Gastrocnemius medialis (tissue), 4 donors: Measurements from ENCODE around the gene DTNB.

Experiments
- CTCF ChIP-seq, 5 experiments: fragments of 450-650 bp in 3 of 5; fragments of 200-600 bp in 2 of 5; sonication (generic) in 2 of 5; IDR thresholded peaks in 4 of 5; conservative IDR thresholded peaks in 1 of 5; 1 replicate in 4 of 5; 2 replicates in 1 of 5; pipeline ENCODE4 v1.5.1; 2016 to 2019; ENCODE audit warnings: antibody characterized with exemption in 5 of 5, mild to moderate bottlenecking in 3 of 5, moderate library complexity in 3 of 5
- POLR2A ChIP-seq, 2 donors: fragments of 450-650 bp; IDR thresholded peaks; one replicate each; pipeline ENCODE4 v1.6.1; 2017; ENCODE audit warnings: antibody characterized with exemption in 2 of 2, mild to moderate bottlenecking in 2 of 2, moderate library complexity in 2 of 2

- TF ChIP-seq CTCF (IDR thresholded peaks at IDR 0.05 in 4 of 5, conservative IDR thresholded peaks at IDR 0.05 in 1 of 5) (no peak), POLR2A (IDR thresholded peaks at IDR 0.05) (no peak)
Observed at GRCh38 chr2:25602333-25602723, 71.0 kb downstream of the DTNB start.
